ENCODE results near the gene PDGFB. TPM values are rescaled to one million over a fixed set of nuclear protein-coding genes. Genes with fewer than 3 reads are reported as not detected.

PDGFB gene
- total RNA-seq, 1 donor from 2014 or later, result 4.7 TPM

GRCh38 chr22:39242595-39243438, 2.0 kb downstream of the PDGFB start:
- no peak for DNase-seq (ENCODE audit: extremely low spot score in 2 of 2)
- Histone ChIP-seq H3K9me3 (no peaks in the 10 kb centered on the region), H3K27me3 (no peaks in the 10 kb centered on the region), H3K4me1 (peaks cover 72% of the 10 kb centered on the region), H3K36me3 (no peaks in the 10 kb centered on the region), H3K4me3 (peak overlapping the region; percentile 51 to 53), H3K27ac (peak overlapping the region; percentile 79)
- TF ChIP-seq POLR2A (IDR thresholded peaks at IDR 0.05) (no peak), POLR2AphosphoS5 (IDR thresholded peaks at IDR 0.05; ENCODE audit: insufficient read depth in 1 of 2, low read depth in 1 of 2) (peak in 1 of 2 donors; percentile 31)
- intact Hi-C loops (cut with DNase I), result no loop called here

- H3K27me3 ChIP-seq, result no peaks in the 10 kb centered on the region
- TF ChIP-seq POLR2A (IDR thresholded peaks at IDR 0.05) (no peak), CTCF (IDR thresholded peaks at IDR 0.05) (no peak), POLR2AphosphoS5 (IDR thresholded peaks at IDR 0.05; ENCODE audit: insufficient read depth in 1 of 2, low read depth in 1 of 2) (no peak)
- intact Hi-C loops (cut with DNase I), result no loop called here
These were observed 2.8 kb downstream of the PDGFB start for GRCh38 chr22:39241794-39242594.

GRCh38 chr22:39240831-39241793, 3.7 kb downstream of the PDGFB start:
- no peak for DNase-seq (ENCODE audit: extremely low spot score in 2 of 2)
- Histone ChIP-seq H3K4me1 (peaks cover 88% of the 10 kb centered on the region), H3K36me3 (no peaks in the 10 kb centered on the region), H3K4me3 (peak overlapping the region; percentile 51 to 53), H3K27ac (peak overlapping the region; percentile 79), H3K27me3 (no peaks in the 10 kb centered on the region), H3K9me3 (no peaks in the 10 kb centered on the region)
- TF ChIP-seq CTCF (IDR thresholded peaks at IDR 0.05) (no peak), POLR2AphosphoS5 (IDR thresholded peaks at IDR 0.05; ENCODE audit: insufficient read depth in 1 of 2, low read depth in 1 of 2) (peak; percentile 43 to 59)
- intact Hi-C loops (cut with DNase I), result no loop called here

More at GRCh38 chr22:39241794-39242594, 2.8 kb downstream of the PDGFB start:
- Histone ChIP-seq H3K9me3 (no peaks in the 10 kb centered on the region), H3K27ac (peak overlapping the region; percentile 79), H3K36me3 (no peaks in the 10 kb centered on the region), H3K4me1 (peaks cover 79% of the 10 kb centered on the region), H3K4me3 (peak overlapping the region; percentile 51 to 53)
- DNase-seq (ENCODE audit: extremely low spot score in 2 of 2), result no peak

DNA sequence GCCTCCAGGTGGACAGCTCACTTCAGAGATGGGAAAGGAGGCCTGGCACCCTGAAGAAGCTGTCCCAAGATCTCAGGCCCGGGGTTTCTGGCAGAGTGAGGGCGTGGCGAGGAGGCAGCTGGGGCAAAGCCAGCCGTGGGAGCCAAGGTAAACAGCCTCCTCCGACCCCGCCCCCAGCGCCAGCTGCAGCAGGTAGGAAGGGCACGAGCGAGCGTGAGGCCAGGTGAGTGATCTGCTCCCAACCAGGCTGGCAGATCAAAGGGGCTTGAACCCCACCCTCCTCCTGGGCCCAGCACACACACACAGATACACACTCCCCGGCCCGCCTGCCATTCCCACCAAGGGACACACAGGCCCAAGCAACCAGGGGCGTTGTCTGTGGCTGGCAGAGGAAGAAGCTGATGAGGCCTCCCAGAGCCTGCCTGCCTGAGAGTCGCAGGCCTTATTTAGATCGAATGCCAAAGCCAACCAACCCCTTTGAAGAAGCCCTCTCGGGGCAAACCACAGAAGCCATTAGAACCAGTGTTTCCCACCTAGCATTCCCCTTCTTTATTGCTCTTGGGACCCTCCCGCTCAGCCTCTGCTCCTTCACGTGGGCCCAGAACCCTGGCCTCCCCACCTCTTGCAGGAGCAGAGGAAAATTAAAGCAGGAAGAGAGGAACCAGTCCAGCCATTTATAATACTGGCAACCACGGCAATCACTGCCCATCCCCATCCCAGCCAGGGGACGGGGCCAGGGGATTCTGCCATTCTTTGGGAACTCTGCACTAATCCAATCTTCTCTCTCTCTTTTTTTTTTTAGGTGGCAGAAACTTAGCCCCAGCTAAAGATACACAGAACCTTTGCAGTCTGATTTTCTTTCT, 5.0 kb downstream of the PDGFB start:
- Histone ChIP-seq H3K27me3 (no peaks in the 10 kb centered on the region), H3K4me3 (peak overlapping the region in 1 of 2 donors; percentile 51), H3K9me3 (no peaks in the 10 kb centered on the region), H3K27ac (peak overlapping the region; percentile 79), H3K4me1 (peaks cover 92% of the 10 kb centered on the region), H3K36me3 (no peaks in the 10 kb centered on the region)
- intact Hi-C loops (cut with DNase I), result loop anchor here (10.0 kb wide), 1 partner anchor 75 kb away; the partner anchor contains the start of gene RPL3
- DNase-seq (ENCODE audit: extremely low spot score in 2 of 2), result no peak
- TF ChIP-seq POLR2AphosphoS5 (IDR thresholded peaks at IDR 0.05; ENCODE audit: insufficient read depth in 1 of 2, low read depth in 1 of 2) (peak in 1 of 2 donors; percentile 39), POLR2A (IDR thresholded peaks at IDR 0.05) (no peak), CTCF (IDR thresholded peaks at IDR 0.05) (no peak)

All from vagina (tissue), 2 donors.